ENCODE results near the gene PDCD2L. TPM values are rescaled to one million over a fixed set of nuclear protein-coding genes. Genes with fewer than 3 reads are reported as not detected.

The PDCD2L gene
- polyA plus RNA-seq, 1 donor (not counting 4 experiments of a cell fraction or from before 2014, with no cell fraction given) = 23.8 TPM

DNA sequence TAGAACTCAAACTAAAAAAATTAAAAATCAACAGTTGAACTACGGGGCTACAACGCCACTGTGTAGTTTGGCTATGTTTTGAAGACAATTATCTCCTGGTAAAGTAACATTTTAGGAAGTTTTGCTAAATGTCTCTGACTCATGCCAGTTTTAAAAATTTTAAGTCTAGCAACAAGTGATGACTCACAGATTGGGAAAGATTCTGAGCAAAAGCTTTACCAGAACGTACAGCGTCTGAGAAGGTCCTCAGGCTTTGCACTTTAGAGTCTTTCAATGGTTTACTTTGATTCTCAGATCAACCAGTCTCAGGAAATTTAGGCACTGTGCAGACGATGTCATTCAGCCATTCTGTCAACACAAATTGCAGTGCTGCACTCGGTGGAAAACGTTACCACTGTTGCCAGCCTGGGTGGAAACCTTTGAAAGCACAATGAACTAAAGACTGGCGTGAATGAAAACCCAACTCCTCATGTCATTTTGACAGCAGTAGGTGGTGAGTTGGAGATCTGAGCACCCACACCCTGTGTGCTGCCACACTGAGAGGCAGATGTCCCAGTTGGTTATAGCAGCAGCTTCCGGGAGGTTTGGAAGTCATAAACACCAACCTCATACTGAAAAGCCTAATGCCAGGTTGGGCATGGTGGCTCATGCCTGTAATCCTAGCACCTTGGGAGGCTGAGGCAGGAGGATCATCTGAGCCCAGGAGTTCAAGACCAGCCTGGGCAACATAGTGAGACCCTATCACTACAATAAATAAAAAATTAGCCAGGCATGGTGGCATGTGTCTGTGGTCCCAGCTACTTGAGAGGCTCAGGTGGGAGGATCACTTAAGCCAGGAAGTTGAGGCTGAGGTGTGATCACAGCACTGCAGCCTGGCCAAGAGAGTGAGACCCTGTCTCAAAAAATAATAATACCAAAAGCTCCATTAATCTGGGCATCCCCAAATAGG lies 71.1 kb downstream of the PDCD2L start:
- no peak for TF ChIP-seq EZH2 (IDR thresholded peaks at IDR 0.05; ENCODE audit: low read length)
- TF ChIP-seq, protein P1, sequence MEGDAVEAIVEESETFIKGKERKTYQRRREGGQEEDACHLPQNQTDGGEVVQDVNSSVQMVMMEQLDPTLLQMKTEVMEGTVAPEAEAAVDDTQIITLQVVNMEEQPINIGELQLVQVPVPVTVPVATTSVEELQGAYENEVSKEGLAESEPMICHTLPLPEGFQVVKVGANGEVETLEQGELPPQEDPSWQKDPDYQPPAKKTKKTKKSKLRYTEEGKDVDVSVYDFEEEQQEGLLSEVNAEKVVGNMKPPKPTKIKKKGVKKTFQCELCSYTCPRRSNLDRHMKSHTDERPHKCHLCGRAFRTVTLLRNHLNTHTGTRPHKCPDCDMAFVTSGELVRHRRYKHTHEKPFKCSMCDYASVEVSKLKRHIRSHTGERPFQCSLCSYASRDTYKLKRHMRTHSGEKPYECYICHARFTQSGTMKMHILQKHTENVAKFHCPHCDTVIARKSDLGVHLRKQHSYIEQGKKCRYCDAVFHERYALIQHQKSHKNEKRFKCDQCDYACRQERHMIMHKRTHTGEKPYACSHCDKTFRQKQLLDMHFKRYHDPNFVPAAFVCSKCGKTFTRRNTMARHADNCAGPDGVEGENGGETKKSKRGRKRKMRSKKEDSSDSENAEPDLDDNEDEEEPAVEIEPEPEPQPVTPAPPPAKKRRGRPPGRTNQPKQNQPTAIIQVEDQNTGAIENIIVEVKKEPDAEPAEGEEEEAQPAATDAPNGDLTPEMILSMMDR (optimal IDR thresholded peaks at IDR 0.05 in 1 of 3, IDR thresholded peaks at IDR 0.05 in 1 of 3, conservative IDR thresholded peaks at IDR 0.05 in 1 of 3; ENCODE audit: extremely low read depth in 1 of 3, insufficient read depth in 2 of 3, low read length in 3 of 3) = no peak
- H3K27ac ChIP-seq (ENCODE audit: control insufficient read depth, insufficient read depth, low read length) = peak overlapping the region; percentile 26
- no peaks in the 10 kb centered on the region for H3K27me3 ChIP-seq (ENCODE audit: control insufficient read depth, extremely low read depth, insufficient read depth, low read length)

More for the DNA sequence above, 71.1 kb downstream of the PDCD2L start:
- no peaks in the 10 kb centered on the region for H3K79me2 ChIP-seq (ENCODE audit: control insufficient read depth, insufficient read depth, low read length)
- dilution Hi-C loops (cut with MboI; ENCODE audit: extremely low pct_ligation_motif_present, low sequenced_read_pairs) = no loop called here
- no peaks in the 10 kb centered on the region for H3K9me3 ChIP-seq (ENCODE audit: control insufficient read depth, low read depth, low read length)
- H3K4me3 ChIP-seq (ENCODE audit: control insufficient read depth in 2 of 3, extremely low read depth in 1 of 3, insufficient read depth in 2 of 3, low read depth in 1 of 3, low read length in 3 of 3) = no peak overlapping the region
- no peaks in the 10 kb centered on the region for H3K9me1 ChIP-seq (ENCODE audit: control insufficient read depth, extremely low read depth, insufficient read depth, low read length)
- H3K4me1 ChIP-seq (ENCODE audit: control insufficient read depth, extremely low read depth, insufficient read depth, low read length) = peaks cover 15% of the 10 kb centered on the region
- peaks cover 3 to 5% of the 10 kb centered on the region in 2 experiments for H3K36me3 ChIP-seq (ENCODE audit: control insufficient read depth in 2 of 2, extremely low read depth in 1 of 2, insufficient read depth in 2 of 2, low read length in 2 of 2)
- FAIRE-seq (peak; percentile 58), DNase-seq (ENCODE audit: low read depth, low spot score) (peak; percentile 7)
- H3K4me2 ChIP-seq (ENCODE audit: control insufficient read depth, extremely low read depth, insufficient read depth, low read depth, low read length) = peak overlapping the region; percentile 54
- H4K20me1 ChIP-seq (ENCODE audit: control insufficient read depth, extremely low read depth, insufficient read depth, low read length) = peaks cover 3% of the 10 kb centered on the region
- no peak overlapping the region for H3K9ac ChIP-seq (ENCODE audit: control insufficient read depth, extremely low read depth, insufficient read depth, low read length)
- no peak overlapping the region for H2AFZ ChIP-seq (ENCODE audit: control insufficient read depth, low read length)

Other genes starting within 250 kb of the PDCD2L start
- 77.8 to 103 TPM (median 78.4 TPM) in 3 replicates for gene LSM14A, start 231.9 kb upstream of the PDCD2L start, polyA plus RNA-seq
- 4.9 to 5.7 TPM (median 5.1 TPM) in 3 replicates for gene GARRE1, start 149.8 kb upstream of the PDCD2L start, polyA plus RNA-seq
- 59.9 to 244 TPM (median 123 TPM) in 3 replicates for gene GPI, start 39.2 kb upstream of the PDCD2L start, polyA plus RNA-seq
- gene UBA2, start 24.0 kb downstream of the PDCD2L start, polyA plus RNA-seq = 85.1 to 161 TPM (median 89.7 TPM) in 3 replicates
- 13.2 to 17.7 TPM (median 14.5 TPM) in 3 replicates for gene WTIP, start 77.4 kb downstream of the PDCD2L start, polyA plus RNA-seq